Right lobe of liver (tissue), 6 donors: ENCODE measurements around the gene PDZRN3. TPM values are rescaled to one million over a fixed set of nuclear protein-coding genes. Genes with fewer than 3 reads are reported as not detected.
"Not testable (repeated sequence)": the region's sequence is repeated elsewhere in the genome, so short reads cannot be mapped to it uniquely, and the experiment has no call there.

Source experiments
- ATAC-seq, 4 donors: fragments of 200-7000 bp; cut with Tn5 transposase; one replicate each; pipeline ENCODE4 v1.9.1; 2020; ENCODE audit warnings: mild to moderate bottlenecking in 4 of 4, moderate library complexity in 4 of 4
- DNase-seq, 3 donors: peaks; one replicate each; pipeline ENCODE4 v3.0.0-alpha.2; 2020
- H3K27ac ChIP-seq, 3 donors: fragments of 200-600 bp; one replicate each; pipeline ENCODE4 v1.8.0; 2022
- H3K27me3 ChIP-seq, 2 donors: fragments of 200-600 bp; one replicate each; pipeline ENCODE4 v1.8.0; 2022
- H3K36me3 ChIP-seq, 4 donors: fragments of 200-600 bp; sonication (generic) in 1 of 4; one replicate each; pipeline versions ENCODE4 v1.5.1 to v1.8.0; 2017 to 2022; ENCODE audit warnings: control low read depth in 1 of 4
- H3K4me1 ChIP-seq, 4 donors: fragments of 200-600 bp; sonication (generic) in 1 of 4; one replicate each; pipeline versions ENCODE4 v1.5.1 to v1.8.0; 2017 to 2022; ENCODE audit warnings: control low read depth in 1 of 4
- H3K4me3 ChIP-seq, 3 donors: fragments of 200-600 bp; one replicate each; pipeline ENCODE4 v1.8.0; 2022
- H3K9me3 ChIP-seq, 4 donors: fragments of 200-600 bp; sonication (generic) in 1 of 4; one replicate each; pipeline versions ENCODE4 v1.5.1 to v1.8.0; 2017 to 2022; ENCODE audit warnings: control low read depth in 1 of 4
- CTCF ChIP-seq, 4 donors: fragments of 200-600 bp in 3 of 4; fragments of 450-650 bp in 1 of 4; IDR thresholded peaks; one replicate each; pipeline versions ENCODE4 v1.5.1 to v1.8.0; 2016 to 2022; ENCODE audit warnings: antibody characterized with exemption in 4 of 4, mild to moderate bottlenecking in 2 of 4
- POLR2A ChIP-seq: fragments of 450-650 bp; IDR thresholded peaks from one replicate; pipeline ENCODE4 v1.6.1; 2017; ENCODE audit warnings: antibody characterized with exemption, mild to moderate bottlenecking
- WGBS: methylation state at CpG from one replicate; pipeline ENCODE4 v1.1.6; 2018; ENCODE audit warnings: low coverage, low lambda C conversion rate; ENCODE audit not compliant: insufficient coverage; ENCODE audit errors: missing lambda C conversion rate; 5-methylcytosine and 5-hydroxymethylcytosine counted together
- intact Hi-C, 2 donors: fragments of 100-400 bp; cut with DNase I; formaldehyde crosslinking; loops; one replicate each; pipeline versions ENCODE4 v1.11.2 to v1.14.1; 2022
- total RNA-seq, 6 experiments: library from RNA; depleted of rRNA in 2 of 6; stranded (reverse); fragments of >200 nt in 2 of 6; fragmentation: NEBNext Ultra II Directional in 3 of 6; extraction: Animal tissue kit (Norgen Biotek cat#: 25700) in 3 of 6; gene quantifications; one replicate each; pipeline versions ENCODE4 v1.1.0 to v1.2.4, GENCODE V29; 2016 to 2023
- donor health status: DM: no; HTN: yes; CAD: no.
- donor health status: DM: no; HTN: no; CAD: no.
- donor health status: DM: no; HTN: no; CAD: no.
- donor health status: DM: no; HTN: yes; CAD: no.
- donor health status: DM: no; HTN: yes; CAD: no.

The PDZRN3 gene
- total RNA-seq, 6 experiments from 2014 or later, result 0.33 to 2.0 (median 1.1) TPM

DNA sequence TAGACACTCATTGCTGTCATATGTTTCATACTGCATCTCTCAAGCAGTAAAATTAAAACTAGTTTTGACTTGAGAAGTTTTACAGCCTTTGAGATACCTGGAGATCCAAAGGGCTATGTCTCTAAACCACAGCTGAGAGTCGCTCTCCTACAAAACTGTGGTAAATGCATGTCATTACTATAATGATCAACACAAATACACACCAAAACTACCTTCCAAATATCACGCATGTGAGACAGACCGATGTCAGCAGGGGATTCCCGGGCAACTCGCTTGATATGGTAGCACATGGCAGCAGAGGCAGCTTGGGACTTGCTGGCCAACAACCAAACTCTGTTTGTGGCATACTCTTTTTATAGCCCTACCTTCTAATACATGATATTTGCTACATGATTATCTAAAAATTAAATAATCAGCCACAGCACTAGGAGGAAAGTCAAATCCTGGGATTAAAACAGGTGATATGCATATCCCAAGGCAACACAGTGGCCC, 56.3 kb downstream of the PDZRN3 start:
- no peak overlapping the region for H3K4me3 ChIP-seq
- TF ChIP-seq CTCF (IDR thresholded peaks at IDR 0.05) (no peak), POLR2A (no peak)
- 84% methylated on average over 4 of the region's 5 CpGs for WGBS
- H3K27ac ChIP-seq, result no peak overlapping the region
- no peaks in the 10 kb centered on the region for H3K4me1 ChIP-seq
- no peaks in the 10 kb centered on the region for H3K9me3 ChIP-seq
- no peaks in the 10 kb centered on the region for H3K36me3 ChIP-seq
- intact Hi-C loops, result no loop called here
- H3K27me3 ChIP-seq, result no peaks in the 10 kb centered on the region
- ATAC-seq, result no peak
- DNase-seq, result no peak

DNA sequence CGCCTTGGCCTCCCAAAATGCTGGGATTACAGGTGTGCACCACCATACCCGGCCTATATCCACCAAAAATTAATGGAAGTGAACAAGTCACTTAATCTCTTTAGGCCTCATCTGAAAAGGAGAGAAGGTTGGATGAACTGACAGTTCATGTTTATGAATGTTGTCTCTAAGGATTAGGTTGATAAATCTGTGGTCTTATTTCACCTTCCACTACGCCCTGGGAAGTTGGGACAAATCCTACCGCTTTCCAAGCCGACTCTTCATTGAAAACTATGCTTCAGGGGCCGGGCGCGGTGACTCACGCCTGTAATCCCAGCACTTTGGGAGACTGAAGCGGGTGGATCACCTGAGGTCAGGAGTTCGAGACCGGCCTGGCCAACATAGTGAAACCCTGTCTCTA, 59.4 kb downstream of the PDZRN3 start:
- H3K4me3 ChIP-seq, H3K27ac ChIP-seq, H3K27me3 ChIP-seq, H3K4me1 ChIP-seq, H3K9me3 ChIP-seq, ATAC-seq, intact Hi-C loops, DNase-seq, H3K36me3 ChIP-seq: not testable (repeated sequence)
- 71% methylated on average over 5 of the region's 12 CpGs for WGBS

DNA sequence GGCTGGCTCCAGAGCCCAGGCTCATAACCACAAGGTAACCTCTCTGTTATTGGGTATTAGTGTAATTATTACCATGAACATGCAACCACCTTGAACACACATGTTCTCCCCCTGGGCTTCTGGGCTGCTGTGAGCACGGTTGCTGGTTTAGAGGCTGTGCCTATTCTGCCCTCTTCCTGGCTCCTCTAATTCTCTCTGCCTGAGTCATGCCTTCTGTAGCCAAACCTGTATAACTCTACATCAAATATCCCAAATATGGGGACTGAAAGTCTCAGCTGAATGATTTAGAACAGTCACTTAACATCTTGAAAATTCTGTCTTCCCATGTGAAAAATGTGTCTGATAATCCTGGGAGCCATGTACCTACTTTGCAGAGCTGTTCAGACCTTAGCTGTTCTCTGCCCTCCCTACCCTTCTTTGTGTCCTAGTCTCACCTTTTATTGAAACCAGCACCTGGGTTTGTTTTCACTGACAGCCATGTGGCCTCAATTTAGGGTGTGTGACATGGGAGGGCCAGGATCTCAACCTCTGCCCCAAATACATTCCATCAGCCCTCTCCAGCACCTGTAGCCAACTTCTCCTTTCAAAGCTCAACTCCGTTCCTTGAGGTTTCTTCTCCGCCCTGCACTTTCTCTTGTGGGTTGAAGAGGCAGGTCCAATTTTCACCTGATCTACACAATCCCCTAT, 60.7 kb downstream of the PDZRN3 start:
- Histone ChIP-seq H3K9me3 (no peaks in the 10 kb centered on the region), H3K36me3 (no peaks in the 10 kb centered on the region), H3K4me1 (no peaks in the 10 kb centered on the region), H3K27me3 (no peaks in the 10 kb centered on the region), H3K4me3 (no peak overlapping the region), H3K27ac (no peak overlapping the region)
- DNase-seq, result no peak
- intact Hi-C loops, result no loop called here
- no peak for ATAC-seq
- no peak for TF ChIP-seq CTCF (IDR thresholded peaks at IDR 0.05)
- no peak for TF ChIP-seq POLR2A
- 82% methylated on average over 3 of the region's 3 CpGs for WGBS

- Histone ChIP-seq H3K4me3 (no peak overlapping the region), H3K27me3 (no peaks in the 10 kb centered on the region), H3K9me3 (no peaks in the 10 kb centered on the region), H3K4me1 (no peaks in the 10 kb centered on the region), H3K27ac (no peak overlapping the region), H3K36me3 (no peaks in the 10 kb centered on the region)
- 57% methylated on average over 10 of the region's 10 CpGs for whole genome bisulfite sequencing
- DNase-seq (no peak), ATAC-seq (no peak)
- intact Hi-C loops, result no loop called here
- TF ChIP-seq POLR2A (no peak), CTCF (IDR thresholded peaks at IDR 0.05) (no peak)
These were observed 63.2 kb downstream of the PDZRN3 start for GRCh38 chr3:73561494-73561893.

DNA sequence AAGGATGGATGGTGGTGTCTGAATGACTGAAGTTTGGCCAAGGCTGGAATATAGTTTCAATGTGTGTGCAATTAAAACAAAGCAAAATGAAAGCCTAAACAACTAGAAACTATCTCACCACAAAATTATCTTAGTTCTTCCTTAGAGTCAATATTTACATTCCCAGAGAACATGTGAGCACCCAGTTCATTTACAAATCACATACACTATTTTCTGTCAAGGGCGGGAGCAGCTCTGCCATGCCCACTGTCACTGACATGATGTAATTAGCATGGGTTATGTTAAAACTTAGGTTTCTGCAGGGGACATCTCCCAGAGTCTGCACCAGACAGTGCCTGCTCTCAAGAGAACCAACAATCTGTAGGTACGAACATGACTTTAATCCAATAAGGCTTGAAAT, 65.0 kb downstream of the PDZRN3 start:
- intact Hi-C loops, result no loop called here
- TF ChIP-seq POLR2A (no peak), CTCF (IDR thresholded peaks at IDR 0.05) (no peak)
- 54% methylated on average over 2 of the region's 2 CpGs for WGBS
- DNase-seq, result no peak
- Histone ChIP-seq H3K4me1 (no peaks in the 10 kb centered on the region), H3K4me3 (no peak overlapping the region), H3K27me3 (no peaks in the 10 kb centered on the region), H3K36me3 (no peaks in the 10 kb centered on the region), H3K27ac (no peak overlapping the region), H3K9me3 (no peaks in the 10 kb centered on the region)
- ATAC-seq, result no peak
